ENCODE results near the gene COX7B.
A peak's percentile ranks its signal among the peaks of the same experiment; 100 is the strongest.
"Not testable (repeated sequence)": the region's sequence is repeated elsewhere in the genome, so short reads cannot be mapped to it uniquely, and the experiment has no call there.

COX7B gene

GRCh38 chrX:77899081-77899828 is at the start of gene COX7B:
TSS of gene COX7B (plus strand) at chrX:77899468. CDS start at chrX:77899554, 86 bp downstream.
- peak; percentile 93 for DNase-seq

GRCh38 chrX:77875372-77875771 is 23.9 kb upstream of the COX7B start:
- DNase-seq = no peak

DNA sequence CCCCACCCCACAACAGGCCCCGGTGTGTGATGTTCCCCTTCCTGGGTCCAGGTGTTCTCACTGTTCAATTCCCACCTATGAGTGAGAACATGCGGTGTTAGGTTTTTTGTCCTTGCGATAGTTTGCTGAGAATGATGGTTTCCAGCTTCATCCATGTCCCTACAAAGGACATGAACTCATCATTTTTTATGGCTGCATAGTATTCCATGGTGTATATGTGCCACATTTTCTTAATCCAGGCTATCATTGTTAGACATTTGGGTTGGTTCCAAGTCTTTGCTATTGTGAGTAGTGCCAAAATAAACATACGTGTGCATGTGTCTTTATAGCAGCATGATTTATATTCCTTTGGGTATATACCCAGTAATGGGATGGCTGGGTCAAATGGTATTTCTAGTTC is 17.9 kb upstream of the COX7B start:
- not testable (repeated sequence) for DNase-seq

GRCh38 chrX:77892887-77893286 is 6.4 kb upstream of the COX7B start:
- DNase-seq = no peak

- DNase-seq = no peak
Measured at GRCh38 chrX:77893713-77894112, 5.6 kb upstream of the COX7B start.

DNA sequence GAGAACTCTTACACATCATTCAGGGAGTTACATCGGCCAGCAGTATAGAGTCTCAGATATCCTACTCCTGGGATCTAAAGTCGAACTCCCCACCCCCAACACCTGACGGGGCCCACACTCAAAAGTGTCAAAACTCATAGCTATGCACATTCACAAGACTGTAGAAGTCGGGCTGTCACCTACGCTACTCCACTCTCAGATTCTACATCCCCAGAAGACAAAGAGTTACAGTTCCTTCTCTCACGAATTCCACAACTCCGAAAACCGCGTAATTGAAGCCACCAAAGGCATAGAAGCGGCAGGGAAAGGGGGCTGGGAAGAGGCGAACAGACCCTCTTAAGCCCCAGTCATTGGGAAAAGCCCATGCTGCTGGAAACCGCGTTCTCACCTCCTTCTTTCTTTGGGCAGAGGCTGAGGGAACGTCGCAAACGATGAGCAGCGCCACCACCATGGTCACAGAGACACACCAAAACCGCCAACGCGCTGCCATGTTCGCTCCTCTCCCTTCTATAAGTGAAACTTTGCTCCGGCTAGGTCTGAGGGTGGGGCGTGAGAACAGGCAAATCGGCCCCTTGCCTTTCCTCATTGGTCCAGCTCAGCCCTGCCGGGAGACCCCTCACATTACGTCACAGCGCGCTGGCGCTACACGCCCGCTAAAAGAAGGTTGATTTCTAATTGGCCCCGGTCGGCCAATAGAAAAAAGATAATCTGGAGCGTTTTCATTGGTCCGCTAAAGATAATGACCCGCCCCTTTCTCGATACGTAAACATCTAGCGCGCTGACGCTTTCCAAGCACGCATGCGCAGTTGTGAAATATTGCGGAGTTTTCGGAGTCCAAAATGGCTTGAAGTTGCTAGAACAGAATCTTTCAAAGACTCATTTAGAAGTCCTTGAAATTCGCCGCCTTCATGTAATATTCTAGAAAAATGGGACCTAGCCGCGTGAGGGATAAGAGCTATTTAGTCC is 4.1 kb upstream of the COX7B start, which contains the start of gene MAGT1:
Gene MAGT1 (minus strand): TSS at position 515 of the 966 bp plus-strand sequence. CDS start 25 bp downstream, at position 490.
- DNase-seq = peak; percentile 92

- DNase-seq = no peak
Measured at GRCh38 chrX:77900688-77901087, 1.4 kb downstream of the COX7B start.

DNA sequence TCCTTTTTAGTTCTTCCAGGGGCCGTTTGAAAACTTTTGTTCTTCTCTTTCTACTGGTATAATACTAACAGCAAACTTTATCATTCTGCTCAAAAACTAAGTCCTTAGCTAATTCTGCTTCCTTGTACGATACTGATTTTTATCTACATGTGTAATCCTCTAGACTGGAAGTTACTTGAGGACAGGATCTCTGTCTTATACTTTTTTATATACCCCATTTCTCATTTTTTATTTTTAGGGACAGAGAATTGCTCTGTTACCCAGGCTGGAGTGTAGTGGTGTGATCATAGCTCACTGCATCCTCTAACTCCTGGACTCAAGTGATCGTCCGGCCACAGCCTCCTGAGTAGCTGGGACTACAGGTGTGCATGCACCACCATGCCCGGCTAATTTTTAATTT is 2.2 kb downstream of the COX7B start:
- no peak for DNase-seq

GRCh38 chrX:77910108-77910840 is 11.0 kb downstream of the COX7B start, which contains the start of gene ATP7A:
TSS of gene ATP7A (plus strand) at chrX:77910693. CDS start at chrX:77971642, 60,949 bp downstream.
- DNase-seq = peak; percentile 85

DNA sequence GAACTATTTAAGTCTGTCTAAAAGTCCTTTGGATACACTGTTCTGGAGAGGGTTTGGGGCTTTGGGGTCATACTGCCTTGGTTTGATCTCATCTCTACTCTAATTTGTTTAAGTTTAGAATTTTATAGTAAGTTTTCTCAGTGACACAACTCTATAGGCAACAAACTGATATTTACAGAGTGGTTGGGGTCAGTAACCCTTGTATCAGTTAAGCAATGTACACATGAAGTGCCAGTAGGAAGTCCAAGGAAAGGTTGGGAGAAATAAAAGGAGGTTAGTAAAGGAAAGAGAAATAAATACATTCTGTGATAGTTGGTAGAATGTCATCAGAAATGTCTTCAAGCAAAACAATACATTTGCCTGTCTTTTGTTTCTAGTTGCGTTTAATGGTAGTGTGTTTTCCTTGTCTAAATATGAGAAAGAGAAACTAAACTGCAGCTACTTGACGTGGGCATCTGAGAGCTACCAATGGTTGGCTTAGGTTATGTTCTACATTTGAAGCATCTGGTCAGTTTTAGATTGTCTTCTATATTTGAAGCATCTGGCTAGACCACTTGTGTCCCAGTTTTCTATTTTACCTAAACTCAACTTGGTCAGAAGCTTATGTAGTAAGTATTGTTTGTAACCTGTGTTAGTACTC is 18.1 kb downstream of the COX7B start:
- DNase-seq = no peak

- no peak for DNase-seq
Measured at GRCh38 chrX:77918568-77918967, 19.3 kb downstream of the COX7B start.

DNA sequence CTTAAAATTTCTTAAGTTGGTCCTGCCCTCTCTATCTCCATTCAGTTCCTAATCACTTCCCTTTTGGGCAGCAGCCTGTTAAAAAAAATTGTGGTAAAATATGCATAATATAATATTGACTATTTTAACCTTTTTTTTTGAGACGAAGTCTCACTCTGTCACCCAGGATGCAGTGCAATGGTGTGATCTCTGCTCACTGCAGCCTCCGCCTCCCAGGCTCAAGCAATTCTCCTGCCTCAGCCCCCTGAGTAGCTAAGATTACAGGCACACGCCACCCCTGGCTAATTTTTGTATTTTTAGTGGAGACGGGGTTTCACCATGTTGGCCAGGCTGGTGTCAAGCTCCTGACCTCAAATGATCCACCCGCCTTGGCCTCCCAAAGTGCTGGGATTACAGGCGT is 20.1 kb downstream of the COX7B start:
- DNase-seq = not testable (repeated sequence)

DNA sequence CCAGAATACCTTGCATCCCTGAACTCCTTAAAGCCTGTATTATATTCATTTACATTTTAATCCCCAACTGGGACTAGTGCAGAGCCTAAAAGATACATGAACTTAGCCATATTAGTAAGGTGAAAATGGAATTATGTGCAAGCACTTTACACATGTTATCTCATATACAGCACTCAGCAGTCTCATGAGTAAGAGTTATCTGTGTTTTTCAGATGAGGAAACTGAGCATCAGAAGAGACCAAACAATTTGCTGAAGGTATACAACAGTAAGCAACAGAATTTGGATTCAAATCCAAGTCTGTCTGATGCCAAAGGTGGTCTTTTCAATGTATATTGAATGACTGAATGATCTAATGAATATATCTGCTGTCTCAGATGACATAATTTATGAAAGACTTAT is 23.5 kb downstream of the COX7B start:
- no peak for DNase-seq

DNA sequence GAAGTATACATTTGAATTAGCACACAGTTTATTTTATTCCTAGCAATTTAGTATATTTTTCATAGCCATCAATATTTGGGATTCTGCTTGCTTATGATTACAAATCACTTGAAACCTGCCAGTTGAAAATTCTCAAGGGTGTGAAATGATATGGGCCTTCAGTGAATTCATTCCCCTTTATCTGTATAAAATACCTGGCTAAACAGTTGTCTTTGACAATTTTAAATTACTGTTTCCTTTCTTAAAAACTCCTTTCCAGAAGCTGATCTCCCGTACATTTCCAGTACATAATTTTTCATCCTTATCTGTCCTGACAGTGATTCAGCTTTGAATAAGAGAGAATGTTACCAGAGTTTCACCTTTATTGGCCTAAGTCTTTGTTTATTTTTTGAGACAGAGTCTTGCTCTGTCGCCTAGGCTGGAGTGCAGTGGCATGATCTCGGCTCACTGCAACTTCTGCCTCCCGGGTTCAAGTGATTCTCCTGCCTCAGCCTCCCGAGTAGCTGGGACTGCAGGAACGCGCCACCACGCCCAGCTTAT is 25.1 kb downstream of the COX7B start:
- no peak for DNase-seq

DNA sequence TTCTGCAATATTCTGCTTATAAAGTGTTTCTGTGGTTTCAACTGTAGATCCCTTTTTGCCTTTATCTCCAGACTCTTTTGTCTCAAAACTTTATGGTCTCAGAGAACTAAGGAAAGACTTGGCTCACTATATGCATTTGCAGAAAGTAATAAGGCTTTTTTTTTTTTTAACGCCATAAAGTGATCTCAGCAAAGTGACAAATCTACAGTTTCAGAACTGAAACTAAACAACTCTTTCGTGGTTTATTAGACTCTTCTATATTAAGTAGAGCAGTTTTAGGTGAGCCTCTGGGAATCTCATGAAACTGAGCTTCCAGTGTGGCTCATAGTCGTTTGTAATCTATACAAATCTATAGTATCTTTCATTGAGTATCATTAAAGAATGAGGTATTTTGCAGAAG is 26.5 kb downstream of the COX7B start:
- DNase-seq = no peak

- no peak for DNase-seq
Measured at GRCh38 chrX:77930581-77930980, 31.3 kb downstream of the COX7B start.

- DNase-seq = no peak
Measured at GRCh38 chrX:77935886-77936285, 36.6 kb downstream of the COX7B start.

- DNase-seq = no peak
Measured at GRCh38 chrX:77936299-77936698, 37.0 kb downstream of the COX7B start.

- DNase-seq = no peak
Measured at GRCh38 chrX:77937291-77937690, 38.0 kb downstream of the COX7B start.

- no peak for DNase-seq
Measured at GRCh38 chrX:77938083-77938680, 38.9 kb downstream of the COX7B start.

- DNase-seq = not testable (repeated sequence)
Measured at GRCh38 chrX:77945031-77945430, 45.8 kb downstream of the COX7B start.

All from COR-L47 (cell line).